Measurements from ENCODE around the gene NRXN2. TPM values are rescaled to one million over a fixed set of nuclear protein-coding genes. Genes with fewer than 3 reads are reported as not detected.

Gene NRXN2
- total RNA-seq: under 1 TPM; 0.07 to 0.22 TPM

GRCh38 chr11:64723117-64723906 lies at the start of gene NRXN2:
TSS of gene NRXN2 (minus strand) at chr11:64723197. CDS start at chr11:64713699, 9,498 bp downstream.
- intact Hi-C loops (cut with micrococcal nuclease): loop anchor here (5.0 kb wide), 1 partner anchor 36 kb away; no protein-coding TSS in a partner anchor
- H3K36me3 Mint-ChIP-seq (ENCODE audit: low read depth): no peaks in the 10 kb centered on the region
- DNase-seq (peak; percentile 89), ATAC-seq (peak; percentile 97)
- H3K4me1 Mint-ChIP-seq (ENCODE audit: low read depth): peaks cover 18% of the 10 kb centered on the region
- peak within 1 kb of the TSS; percentile 59 for H3K27ac Mint-ChIP-seq
- H3K27me3 Mint-ChIP-seq: peaks cover 15% of the 10 kb centered on the region
- POLR2A ChIA-PET: no interaction called here
- peak within 1 kb of the TSS; percentile 62 for H3K4me3 Mint-ChIP-seq
- no peaks in the 10 kb centered on the region for H3K9me3 Mint-ChIP-seq
- TF ChIP-seq CTCF (IDR thresholded peaks at IDR 0.05): peak; percentile 99
- CTCF ChIA-PET: interaction anchor here (1.0 kb wide), 1 partner anchor 34 kb away, joined by 3 read pairs; no protein-coding TSS in a partner anchor

GRCh38 chr11:64772303-64773018 lies 49.5 kb upstream of the NRXN2 start:
- TF ChIP-seq CTCF (IDR thresholded peaks at IDR 0.05): no peak
- Mint-ChIP-seq H3K9me3 (no peaks in the 10 kb centered on the region), H3K36me3 (ENCODE audit: low read depth) (peaks cover 96% of the 10 kb centered on the region), H3K4me1 (ENCODE audit: low read depth) (peaks cover 90% of the 10 kb centered on the region), H3K27me3 (no peaks in the 10 kb centered on the region), H3K27ac (peak overlapping the region; percentile 85), H3K4me3 (peak overlapping the region; percentile 46)
- intact Hi-C loops (cut with micrococcal nuclease): no loop called here
- CTCF ChIA-PET: interaction anchor here (0.6 to 3.4 kb wide), 5 partner anchors 9 to 84 kb away, joined by 3 to 23 read pairs (median 6); partner anchors contain the start of gene RASGRP2
- DNase-seq (no peak), ATAC-seq (no peak)
- POLR2A ChIA-PET: interaction anchor here (1.0 to 24.1 kb wide), 5 partner anchors 10 to 36 kb away, joined by 3 to 331 read pairs (median 3); partner anchors contain the start of genes PYGM and RASGRP2

- Mint-ChIP-seq H3K4me1 (ENCODE audit: low read depth) (peaks cover 94% of the 10 kb centered on the region), H3K36me3 (ENCODE audit: low read depth) (peaks cover 96% of the 10 kb centered on the region), H3K27me3 (no peaks in the 10 kb centered on the region), H3K27ac (peak overlapping the region; percentile 85), H3K4me3 (peak overlapping the region; percentile 46), H3K9me3 (no peaks in the 10 kb centered on the region)
- POLR2A ChIA-PET: interaction anchor here (1.0 to 24.1 kb wide), 3 partner anchors 9 to 36 kb away, joined by 3 to 331 read pairs (median 308); partner anchors contain the start of genes PYGM and RASGRP2
- intact Hi-C loops (cut with micrococcal nuclease): no loop called here
- no peak for ATAC-seq
- CTCF ChIA-PET: interaction anchor here (1.2 to 3.4 kb wide), 6 partner anchors 8 to 83 kb away, joined by 3 to 23 read pairs (median 6); partner anchors contain the start of gene RASGRP2
- DNase-seq: no peak
- no peak for TF ChIP-seq CTCF (IDR thresholded peaks at IDR 0.05)
These were observed 48.9 kb upstream of the NRXN2 start for GRCh38 chr11:64771861-64772260.

GRCh38 chr11:64770120-64770519 lies 47.1 kb upstream of the NRXN2 start:
- intact Hi-C loops (cut with micrococcal nuclease): no loop called here
- POLR2A ChIA-PET: interaction anchor here (0.6 to 24.1 kb wide), 5 partner anchors 8 to 1491 kb away, joined by 3 to 331 read pairs (median 9); partner anchors contain the start of genes PYGM, RASGRP2 and SF1
- DNase-seq: no peak
- no peak for TF ChIP-seq CTCF (IDR thresholded peaks at IDR 0.05)
- no peak overlapping the region for H3K4me3 Mint-ChIP-seq
- H3K4me1 Mint-ChIP-seq (ENCODE audit: low read depth): peaks cover 89% of the 10 kb centered on the region
- peak overlapping the region; percentile 31 for H3K27ac Mint-ChIP-seq
- no peaks in the 10 kb centered on the region for H3K9me3 Mint-ChIP-seq
- H3K27me3 Mint-ChIP-seq: no peaks in the 10 kb centered on the region
- ATAC-seq: no peak
- CTCF ChIA-PET: interaction anchor here (1.4 to 3.4 kb wide), 4 partner anchors 9 to 81 kb away, joined by 5 to 23 read pairs (median 6); partner anchors contain the start of gene RASGRP2
- H3K36me3 Mint-ChIP-seq (ENCODE audit: low read depth): peaks cover 90% of the 10 kb centered on the region
